Gastrocnemius medialis (tissue), 4 donors: ENCODE results near the gene RNF167.

ENCODE experiments used
- POLR2A ChIP-seq, 2 donors: fragments of 450-650 bp; IDR thresholded peaks; one replicate each; pipeline ENCODE4 v1.6.1; 2017; ENCODE audit warnings: antibody characterized with exemption in 2 of 2, mild to moderate bottlenecking in 2 of 2, moderate library complexity in 2 of 2
- TF ChIP-seq, protein P1 (sequence below), 5 experiments: fragments of 450-650 bp in 3 of 5; fragments of 200-600 bp in 2 of 5; sonication (generic) in 2 of 5; IDR thresholded peaks in 4 of 5; conservative IDR thresholded peaks in 1 of 5; 1 replicate in 4 of 5; 2 replicates in 1 of 5; pipeline ENCODE4 v1.5.1; 2016 to 2019; ENCODE audit warnings: antibody characterized with exemption in 5 of 5, mild to moderate bottlenecking in 3 of 5, moderate library complexity in 3 of 5

DNA sequence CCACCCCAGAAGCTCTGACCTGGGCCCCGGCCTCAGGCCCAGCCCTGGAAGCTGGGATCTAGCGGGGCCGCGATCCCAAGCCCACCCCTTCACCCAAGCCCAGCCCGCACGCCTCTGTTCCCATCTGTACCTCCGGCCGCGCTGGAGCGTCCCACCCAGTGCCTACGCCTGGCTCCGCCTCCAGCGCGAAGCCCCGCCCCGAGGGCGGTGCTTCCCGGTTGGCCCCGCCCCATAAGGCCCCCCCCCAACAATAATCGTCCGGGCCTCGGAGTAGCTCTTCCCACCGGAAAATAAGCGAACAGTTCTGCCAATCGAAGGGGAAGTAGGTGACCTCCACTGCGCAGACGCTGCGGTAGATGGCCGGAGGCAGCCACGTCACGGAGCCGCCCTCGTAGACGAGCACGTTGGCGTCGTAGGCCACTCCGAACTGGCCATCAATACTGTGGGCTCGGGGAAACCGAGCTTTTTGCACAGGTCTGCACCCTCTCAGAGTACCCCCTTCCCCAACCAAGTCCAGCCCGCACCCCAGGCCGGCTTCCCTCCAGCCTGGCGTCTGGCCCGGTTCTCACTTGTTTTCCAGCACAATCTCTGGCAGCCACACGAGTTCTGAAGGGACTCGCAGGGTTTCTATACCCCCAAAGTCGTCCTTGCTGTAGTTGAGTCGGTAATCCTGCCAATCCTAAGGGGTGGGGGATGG, 38.3 kb upstream of the RNF167 start:
- TF ChIP-seq, protein P1, sequence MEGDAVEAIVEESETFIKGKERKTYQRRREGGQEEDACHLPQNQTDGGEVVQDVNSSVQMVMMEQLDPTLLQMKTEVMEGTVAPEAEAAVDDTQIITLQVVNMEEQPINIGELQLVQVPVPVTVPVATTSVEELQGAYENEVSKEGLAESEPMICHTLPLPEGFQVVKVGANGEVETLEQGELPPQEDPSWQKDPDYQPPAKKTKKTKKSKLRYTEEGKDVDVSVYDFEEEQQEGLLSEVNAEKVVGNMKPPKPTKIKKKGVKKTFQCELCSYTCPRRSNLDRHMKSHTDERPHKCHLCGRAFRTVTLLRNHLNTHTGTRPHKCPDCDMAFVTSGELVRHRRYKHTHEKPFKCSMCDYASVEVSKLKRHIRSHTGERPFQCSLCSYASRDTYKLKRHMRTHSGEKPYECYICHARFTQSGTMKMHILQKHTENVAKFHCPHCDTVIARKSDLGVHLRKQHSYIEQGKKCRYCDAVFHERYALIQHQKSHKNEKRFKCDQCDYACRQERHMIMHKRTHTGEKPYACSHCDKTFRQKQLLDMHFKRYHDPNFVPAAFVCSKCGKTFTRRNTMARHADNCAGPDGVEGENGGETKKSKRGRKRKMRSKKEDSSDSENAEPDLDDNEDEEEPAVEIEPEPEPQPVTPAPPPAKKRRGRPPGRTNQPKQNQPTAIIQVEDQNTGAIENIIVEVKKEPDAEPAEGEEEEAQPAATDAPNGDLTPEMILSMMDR (IDR thresholded peaks at IDR 0.05 in 4 of 5, conservative IDR thresholded peaks at IDR 0.05 in 1 of 5), result no peak
- peak in 1 of 2 donors; percentile 56 for TF ChIP-seq POLR2A (IDR thresholded peaks at IDR 0.05)
